ENCODE data around the gene LIN28A. TPM values are rescaled to one million over a fixed set of nuclear protein-coding genes. Genes with fewer than 3 reads are reported as not detected.

The LIN28A gene
- total RNA-seq, 1 donor from 2014 or later = 43.7 TPM

DNA sequence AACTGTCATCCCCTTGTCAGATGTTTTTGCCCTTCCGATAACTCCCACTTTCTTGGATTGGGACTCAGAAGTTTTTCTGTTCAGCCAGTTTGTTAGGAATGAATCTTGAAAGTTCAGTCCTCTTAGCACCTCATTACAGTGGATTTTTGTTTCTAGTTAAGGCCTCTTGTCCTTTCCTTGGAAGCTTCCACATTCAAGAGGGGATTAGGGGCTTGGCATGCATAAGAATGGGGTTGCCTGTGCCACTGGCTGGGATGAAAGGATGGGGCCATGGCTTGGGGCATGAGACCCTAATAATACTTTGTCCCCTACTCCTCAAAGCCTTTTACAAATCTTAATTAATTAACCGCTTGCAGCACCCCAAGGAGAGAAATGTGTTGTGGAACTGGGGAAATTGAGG is 19.1 kb downstream of the LIN28A start:
- Histone ChIP-seq H3K27me3 (ENCODE audit: insufficient read depth, low read length) (peaks cover 3% of the 10 kb centered on the region), H2AFZ (ENCODE audit: low read depth, low read length) (no peak overlapping the region), H3K4me1 (ENCODE audit: insufficient read depth, low read length) (peaks cover 21% of the 10 kb centered on the region), H3K36me3 (ENCODE audit: insufficient read depth, low read length) (no peaks in the 10 kb centered on the region), H3K9ac (ENCODE audit: low read length) (no peak overlapping the region), H3K9me3 (ENCODE audit: insufficient read depth, low read depth, low read length) (no peaks in the 10 kb centered on the region), H3K4me2 (ENCODE audit: low read length) (no peak overlapping the region), H3K27ac (ENCODE audit: low read depth, low read length) (no peak overlapping the region), H3K4me3 (ENCODE audit: insufficient read depth, low read depth, low read length) (no peak overlapping the region), H3K79me2 (ENCODE audit: insufficient read depth, low read length) (peaks cover 24% of the 10 kb centered on the region), H4K20me1 (ENCODE audit: insufficient read depth, low read length) (peaks cover 9% of the 10 kb centered on the region)
- H3K36me3 Mint-ChIP-seq (ENCODE audit: low read depth, unreplicated experiment) = peaks cover 4% of the 10 kb centered on the region
- no peak overlapping the region for H3K4me3 Mint-ChIP-seq (ENCODE audit: unreplicated experiment)
- H3K9me3 Mint-ChIP-seq (ENCODE audit: unreplicated experiment) = no peaks in the 10 kb centered on the region
- peaks cover 9% of the 10 kb centered on the region for H3K4me1 Mint-ChIP-seq (ENCODE audit: low read depth, unreplicated experiment)
- TF ChIP-seq, protein P1, sequence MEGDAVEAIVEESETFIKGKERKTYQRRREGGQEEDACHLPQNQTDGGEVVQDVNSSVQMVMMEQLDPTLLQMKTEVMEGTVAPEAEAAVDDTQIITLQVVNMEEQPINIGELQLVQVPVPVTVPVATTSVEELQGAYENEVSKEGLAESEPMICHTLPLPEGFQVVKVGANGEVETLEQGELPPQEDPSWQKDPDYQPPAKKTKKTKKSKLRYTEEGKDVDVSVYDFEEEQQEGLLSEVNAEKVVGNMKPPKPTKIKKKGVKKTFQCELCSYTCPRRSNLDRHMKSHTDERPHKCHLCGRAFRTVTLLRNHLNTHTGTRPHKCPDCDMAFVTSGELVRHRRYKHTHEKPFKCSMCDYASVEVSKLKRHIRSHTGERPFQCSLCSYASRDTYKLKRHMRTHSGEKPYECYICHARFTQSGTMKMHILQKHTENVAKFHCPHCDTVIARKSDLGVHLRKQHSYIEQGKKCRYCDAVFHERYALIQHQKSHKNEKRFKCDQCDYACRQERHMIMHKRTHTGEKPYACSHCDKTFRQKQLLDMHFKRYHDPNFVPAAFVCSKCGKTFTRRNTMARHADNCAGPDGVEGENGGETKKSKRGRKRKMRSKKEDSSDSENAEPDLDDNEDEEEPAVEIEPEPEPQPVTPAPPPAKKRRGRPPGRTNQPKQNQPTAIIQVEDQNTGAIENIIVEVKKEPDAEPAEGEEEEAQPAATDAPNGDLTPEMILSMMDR (IDR thresholded peaks at IDR 0.05; ENCODE audit: insufficient read depth, low read depth, low read length) = no peak
- no peak for TF ChIP-seq EZH2 (IDR thresholded peaks at IDR 0.05; ENCODE audit: insufficient read depth, low read length)
- no peak for DNase-seq (ENCODE audit: low read depth)
- no peak overlapping the region for H3K27ac Mint-ChIP-seq (ENCODE audit: unreplicated experiment)
- H3K27me3 Mint-ChIP-seq (ENCODE audit: low read depth, unreplicated experiment) = no peaks in the 10 kb centered on the region
- no peak for FAIRE-seq

DNA sequence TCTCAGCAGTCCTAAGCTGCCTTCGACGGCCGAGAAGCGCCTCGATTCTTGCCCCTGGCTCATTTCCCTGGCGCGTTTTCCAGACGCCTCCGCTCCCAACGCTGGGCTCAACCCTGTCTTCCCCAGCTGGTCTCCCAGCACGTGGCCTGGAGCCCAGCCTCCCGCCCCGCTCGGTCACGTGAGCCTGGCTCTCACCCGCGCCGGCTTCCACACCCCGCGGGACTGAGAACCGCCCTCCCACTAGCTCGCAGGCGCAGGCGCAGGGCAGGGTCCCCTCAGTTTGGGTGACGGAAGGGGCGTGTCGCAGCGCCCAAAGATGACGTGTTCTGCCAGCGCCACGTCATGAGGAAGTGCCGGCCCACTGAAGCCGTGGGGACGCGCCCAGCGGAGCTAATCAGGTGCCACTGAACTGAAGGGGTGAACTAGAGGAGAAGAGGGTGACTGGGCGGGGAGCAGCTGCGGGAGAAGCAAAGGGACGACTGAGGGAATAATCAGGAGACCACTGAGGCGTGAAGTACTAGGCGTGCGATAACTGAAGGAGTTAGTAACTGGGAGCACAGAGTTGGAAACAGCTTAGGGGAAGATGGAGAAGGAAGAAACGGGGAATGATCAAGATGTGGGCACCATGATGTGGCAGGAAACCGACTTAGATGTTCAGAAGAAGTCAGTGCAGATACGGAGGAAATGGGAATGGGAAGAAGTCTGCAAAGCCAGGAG is 21.5 kb downstream of the LIN28A start, which contains the start of gene DHDDS:
DHDDS (plus strand) TSS at position 343 of the 717 bp plus-strand sequence. CDS start 625 bp downstream, outside the sequence.
- Histone ChIP-seq H3K9ac (ENCODE audit: low read length) (peak within 1 kb of the TSS; percentile 93), H3K4me1 (ENCODE audit: insufficient read depth, low read length) (peaks cover 21% of the 10 kb centered on the region), H3K36me3 (ENCODE audit: insufficient read depth, low read length) (peaks cover 4% of the 10 kb centered on the region), H3K79me2 (ENCODE audit: insufficient read depth, low read length) (peaks cover 24% of the 10 kb centered on the region), H3K9me3 (ENCODE audit: insufficient read depth, low read depth, low read length) (no peaks in the 10 kb centered on the region), H4K20me1 (ENCODE audit: insufficient read depth, low read length) (peaks cover 9% of the 10 kb centered on the region), H3K27ac (ENCODE audit: low read depth, low read length) (peak within 1 kb of the TSS; percentile 69), H3K4me2 (ENCODE audit: low read length) (peak within 1 kb of the TSS; percentile 90), H3K4me3 (ENCODE audit: insufficient read depth, low read depth, low read length) (peak within 1 kb of the TSS; percentile 94), H3K27me3 (ENCODE audit: insufficient read depth, low read length) (no peaks in the 10 kb centered on the region), H2AFZ (ENCODE audit: low read depth, low read length) (peak within 1 kb of the TSS; percentile 78)
- Mint-ChIP-seq H3K9me3 (ENCODE audit: unreplicated experiment) (no peaks in the 10 kb centered on the region), H3K4me1 (ENCODE audit: low read depth, unreplicated experiment) (peaks cover 9% of the 10 kb centered on the region), H3K36me3 (ENCODE audit: low read depth, unreplicated experiment) (no peaks in the 10 kb centered on the region), H3K4me3 (ENCODE audit: unreplicated experiment) (peak within 1 kb of the TSS; percentile 97), H3K27me3 (ENCODE audit: low read depth, unreplicated experiment) (no peaks in the 10 kb centered on the region), H3K27ac (ENCODE audit: unreplicated experiment) (peak within 1 kb of the TSS; percentile 87)
- DNase-seq (ENCODE audit: low read depth) (peak; percentile 92), FAIRE-seq (no peak)
- TF ChIP-seq, protein P1 (IDR thresholded peaks at IDR 0.05; ENCODE audit: insufficient read depth, low read depth, low read length) = no peak
- no peak for TF ChIP-seq EZH2 (IDR thresholded peaks at IDR 0.05; ENCODE audit: insufficient read depth, low read length)

DNA sequence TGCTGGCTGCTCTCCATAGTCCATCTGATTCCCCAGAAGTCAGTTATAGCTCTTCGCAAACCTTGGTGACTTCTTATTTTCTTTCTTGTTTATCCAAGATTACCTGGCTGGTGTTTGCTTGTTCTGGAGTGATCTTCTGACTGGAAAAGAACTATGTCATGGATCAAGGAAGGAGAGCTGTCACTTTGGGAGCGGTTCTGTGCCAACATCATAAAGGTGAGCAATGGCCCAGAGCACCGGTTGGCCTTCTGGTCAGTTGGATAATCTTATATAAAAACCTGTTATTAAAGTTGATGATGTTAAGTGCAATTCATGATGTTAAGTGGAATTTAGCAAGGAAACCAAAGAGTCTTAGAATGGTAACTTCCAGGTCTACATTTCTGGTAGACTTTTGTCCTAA is 22.2 kb downstream of the LIN28A start:
- Mint-ChIP-seq H3K4me1 (ENCODE audit: low read depth, unreplicated experiment) (peaks cover 9% of the 10 kb centered on the region), H3K27me3 (ENCODE audit: low read depth, unreplicated experiment) (no peaks in the 10 kb centered on the region), H3K4me3 (ENCODE audit: unreplicated experiment) (peak overlapping the region; percentile 97), H3K27ac (ENCODE audit: unreplicated experiment) (peak overlapping the region; percentile 3), H3K9me3 (ENCODE audit: unreplicated experiment) (no peaks in the 10 kb centered on the region), H3K36me3 (ENCODE audit: low read depth, unreplicated experiment) (no peaks in the 10 kb centered on the region)
- Histone ChIP-seq H4K20me1 (ENCODE audit: insufficient read depth, low read length) (peaks cover 10% of the 10 kb centered on the region), H3K9me3 (ENCODE audit: insufficient read depth, low read depth, low read length) (no peaks in the 10 kb centered on the region), H3K4me2 (ENCODE audit: low read length) (peak overlapping the region; percentile 90), H3K36me3 (ENCODE audit: insufficient read depth, low read length) (peaks cover 7% of the 10 kb centered on the region), H2AFZ (ENCODE audit: low read depth, low read length) (peak overlapping the region; percentile 78), H3K4me1 (ENCODE audit: insufficient read depth, low read length) (peaks cover 21% of the 10 kb centered on the region), H3K27me3 (ENCODE audit: insufficient read depth, low read length) (no peaks in the 10 kb centered on the region), H3K79me2 (ENCODE audit: insufficient read depth, low read length) (peaks cover 24% of the 10 kb centered on the region), H3K9ac (ENCODE audit: low read length) (peak overlapping the region; percentile 93), H3K27ac (ENCODE audit: low read depth, low read length) (peak overlapping the region; percentile 69), H3K4me3 (ENCODE audit: insufficient read depth, low read depth, low read length) (peak overlapping the region; percentile 94)
- TF ChIP-seq EZH2 (IDR thresholded peaks at IDR 0.05; ENCODE audit: insufficient read depth, low read length) = no peak
- TF ChIP-seq, protein P1 (IDR thresholded peaks at IDR 0.05; ENCODE audit: insufficient read depth, low read depth, low read length) = no peak
- no peak for FAIRE-seq
- no peak for DNase-seq (ENCODE audit: low read depth)

Measured in astrocyte (in vitro differentiated cells and primary cell).